ENCODE results near the gene RAMACL. TPM values are rescaled to one million over a fixed set of nuclear protein-coding genes. Genes with fewer than 3 reads are reported as not detected.
"Not testable (repeated sequence)": the region's sequence is repeated elsewhere in the genome, so short reads cannot be mapped to it uniquely, and the experiment has no call there.

RAMACL gene
- total RNA-seq, 2 donors from 2014 or later = 0.21 to 0.73 TPM

DNA sequence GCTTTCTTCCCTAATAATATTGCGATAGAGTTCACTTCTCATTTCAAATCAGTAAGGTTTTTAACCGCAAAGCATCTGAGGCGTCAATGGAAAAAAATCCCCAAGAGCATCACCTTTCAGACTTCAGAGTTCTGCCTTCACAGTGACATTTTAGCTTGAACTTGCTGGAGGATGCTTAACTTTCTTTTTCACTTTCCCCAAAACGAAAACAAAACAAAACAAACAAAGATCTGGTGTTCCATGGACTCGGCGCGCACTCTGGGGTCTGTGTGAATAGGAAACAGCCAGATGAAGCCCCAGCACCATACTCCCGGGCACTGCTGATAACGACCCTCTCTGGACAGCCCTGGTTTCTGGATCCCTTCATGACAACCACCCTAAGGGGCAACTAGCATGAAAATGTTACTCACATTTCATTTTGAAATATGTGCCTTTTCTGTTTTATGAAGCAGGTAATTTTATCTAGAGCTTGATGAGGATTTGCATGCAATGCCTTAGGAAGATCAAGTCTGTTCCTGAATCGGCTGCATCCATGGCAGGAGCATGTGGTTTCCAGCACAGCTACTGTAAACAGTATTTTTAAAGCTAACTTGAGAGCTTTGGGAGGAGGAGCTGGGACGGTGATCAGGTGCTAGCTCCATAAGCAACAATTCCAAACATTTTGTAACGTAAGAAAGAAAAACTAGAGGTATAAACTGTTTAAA, 44.5 kb downstream of the RAMACL start:
- DNase-seq (ENCODE audit: low spot score) (no peak), ATAC-seq (no peak)
- Mint-ChIP-seq H3K4me3 (peak overlapping the region; percentile 72), H3K9me3 (no peaks in the 10 kb centered on the region), H3K27ac (peak overlapping the region; percentile 20 to 59), H3K4me1 (ENCODE audit: low read depth in 2 of 2) (peaks cover 28 to 29% of the 10 kb centered on the region in 2 donors), H3K27me3 (peaks cover under 1 to 6% of the 10 kb centered on the region in 2 donors), H3K36me3 (no peaks in the 10 kb centered on the region)

DNA sequence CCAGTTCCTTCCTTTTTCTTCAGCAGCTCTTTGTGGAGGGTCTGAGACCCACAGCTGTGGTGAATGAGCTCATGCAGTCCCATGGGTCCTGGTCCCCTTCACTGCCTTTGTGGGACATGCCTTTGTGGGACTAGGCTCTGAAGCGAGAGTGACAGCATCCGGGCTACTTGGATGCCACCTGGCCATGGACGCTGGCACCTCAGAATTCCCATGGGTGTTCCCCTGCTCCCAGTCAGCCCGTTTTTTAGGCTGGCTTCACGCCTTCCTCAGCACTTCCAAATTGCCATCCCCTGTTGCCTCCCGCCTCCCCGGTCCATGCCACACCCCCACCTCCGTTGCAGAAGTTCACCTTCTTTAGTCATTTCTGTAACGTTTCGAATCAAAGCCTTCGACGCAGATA, 45.1 kb downstream of the RAMACL start:
- H3K4me3 Mint-ChIP-seq = peak overlapping the region; percentile 72
- no peak for ATAC-seq

DNA sequence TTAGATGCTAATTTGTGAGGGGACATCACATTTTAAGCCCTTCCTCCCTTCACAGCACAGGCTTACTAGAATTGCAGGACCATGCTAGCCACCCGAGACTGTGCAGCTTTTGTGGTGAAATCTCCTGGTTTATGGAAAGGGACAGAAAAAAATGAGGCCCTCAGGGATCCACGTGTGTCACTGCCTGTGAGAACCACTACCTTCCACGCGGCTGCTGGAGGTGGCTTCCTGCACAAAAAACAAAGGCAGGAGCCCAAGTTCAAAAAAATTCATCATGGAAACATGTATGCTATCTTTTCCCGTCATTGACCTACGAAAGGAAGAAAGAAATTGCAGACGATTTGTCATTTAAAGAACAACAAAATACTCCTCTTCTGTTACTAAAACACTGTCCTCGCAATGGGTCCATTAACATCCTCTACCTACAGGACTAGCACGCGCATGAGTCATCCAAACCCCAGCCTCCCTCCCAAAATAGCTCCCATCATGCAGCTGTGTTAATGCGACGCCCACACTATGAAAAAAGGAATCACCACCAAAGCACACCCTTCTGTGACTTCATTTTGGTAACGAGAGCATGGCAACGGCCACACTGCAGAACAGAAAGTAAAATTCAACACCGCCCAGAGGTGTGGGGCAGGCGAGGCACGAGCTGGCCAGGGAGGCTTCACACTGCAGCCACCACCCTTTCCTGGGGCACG, 45.7 kb downstream of the RAMACL start:
- peak; percentile 91 to 92 for ATAC-seq
- peak; percentile 65 for DNase-seq (ENCODE audit: low spot score)
- Mint-ChIP-seq H3K27ac (no peak overlapping the region), H3K4me3 (peak overlapping the region; percentile 72), H3K9me3 (no peaks in the 10 kb centered on the region), H3K36me3 (no peaks in the 10 kb centered on the region), H3K4me1 (ENCODE audit: low read depth in 2 of 2) (peaks cover 28 to 29% of the 10 kb centered on the region in 2 donors), H3K27me3 (peaks cover 0 to 4% of the 10 kb centered on the region in 2 donors)

More for the DNA sequence above, 45.1 kb downstream of the RAMACL start:
- H3K27ac Mint-ChIP-seq = peak overlapping the region; percentile 20 to 59
- H3K9me3 Mint-ChIP-seq = no peaks in the 10 kb centered on the region
- H3K27me3 Mint-ChIP-seq = peaks cover 0 to 6% of the 10 kb centered on the region in 2 donors
- DNase-seq (ENCODE audit: low spot score) = no peak
- no peaks in the 10 kb centered on the region for H3K36me3 Mint-ChIP-seq
- H3K4me1 Mint-ChIP-seq (ENCODE audit: low read depth in 2 of 2) = peaks cover 28 to 29% of the 10 kb centered on the region in 2 donors

DNA sequence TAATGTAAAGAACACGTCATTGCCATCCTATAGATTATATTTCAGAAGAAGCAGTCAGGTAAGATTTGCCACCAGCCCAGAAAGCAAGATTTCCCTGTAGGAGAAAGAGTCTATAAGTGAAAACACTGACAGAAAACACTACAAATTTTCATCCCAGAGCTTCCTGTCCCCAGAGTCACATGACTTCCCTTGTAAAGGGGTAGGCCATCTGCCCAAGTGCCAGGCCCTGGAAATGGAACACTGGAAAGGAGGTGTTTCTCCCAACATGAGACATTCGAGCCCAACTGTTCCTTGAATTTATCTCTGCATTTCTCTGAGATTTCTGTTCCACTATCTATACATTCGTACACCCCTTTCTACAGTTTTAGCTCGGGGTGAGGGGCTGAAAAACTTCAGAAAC, 46.9 kb downstream of the RAMACL start:
- Mint-ChIP-seq H3K4me3 (no peak overlapping the region), H3K4me1 (ENCODE audit: low read depth in 2 of 2) (peaks cover 28 to 29% of the 10 kb centered on the region in 2 donors), H3K36me3 (no peaks in the 10 kb centered on the region), H3K27me3 (no peaks in the 10 kb centered on the region), H3K9me3 (no peaks in the 10 kb centered on the region), H3K27ac (no peak overlapping the region)
- no peak for DNase-seq (ENCODE audit: low spot score)
- no peak for ATAC-seq

DNA sequence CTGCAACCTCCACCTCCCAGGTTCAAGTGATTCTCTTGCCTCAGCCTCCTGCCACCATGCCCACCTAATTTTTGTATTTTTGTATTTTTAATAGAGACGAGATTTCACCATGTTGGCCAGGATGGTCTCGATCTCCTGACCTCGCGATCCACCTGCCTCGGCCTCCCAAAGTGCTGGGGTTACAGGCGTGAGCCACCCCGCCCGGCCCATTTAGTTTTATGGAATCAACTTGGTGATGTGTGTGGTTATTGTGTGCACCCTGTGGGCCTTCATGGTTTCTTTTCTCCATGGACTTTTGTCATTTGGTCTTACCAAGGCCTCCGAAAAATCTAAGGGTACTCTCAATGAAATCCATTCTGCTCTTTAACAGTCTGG, 47.5 kb downstream of the RAMACL start:
- H3K4me3 Mint-ChIP-seq; H3K27me3 Mint-ChIP-seq; ATAC-seq; DNase-seq (ENCODE audit: low spot score); H3K27ac Mint-ChIP-seq; H3K9me3 Mint-ChIP-seq; H3K36me3 Mint-ChIP-seq: not testable (repeated sequence)
- peaks cover 28 to 29% of the 10 kb centered on the region in 2 donors for H3K4me1 Mint-ChIP-seq (ENCODE audit: low read depth in 2 of 2)

DNA sequence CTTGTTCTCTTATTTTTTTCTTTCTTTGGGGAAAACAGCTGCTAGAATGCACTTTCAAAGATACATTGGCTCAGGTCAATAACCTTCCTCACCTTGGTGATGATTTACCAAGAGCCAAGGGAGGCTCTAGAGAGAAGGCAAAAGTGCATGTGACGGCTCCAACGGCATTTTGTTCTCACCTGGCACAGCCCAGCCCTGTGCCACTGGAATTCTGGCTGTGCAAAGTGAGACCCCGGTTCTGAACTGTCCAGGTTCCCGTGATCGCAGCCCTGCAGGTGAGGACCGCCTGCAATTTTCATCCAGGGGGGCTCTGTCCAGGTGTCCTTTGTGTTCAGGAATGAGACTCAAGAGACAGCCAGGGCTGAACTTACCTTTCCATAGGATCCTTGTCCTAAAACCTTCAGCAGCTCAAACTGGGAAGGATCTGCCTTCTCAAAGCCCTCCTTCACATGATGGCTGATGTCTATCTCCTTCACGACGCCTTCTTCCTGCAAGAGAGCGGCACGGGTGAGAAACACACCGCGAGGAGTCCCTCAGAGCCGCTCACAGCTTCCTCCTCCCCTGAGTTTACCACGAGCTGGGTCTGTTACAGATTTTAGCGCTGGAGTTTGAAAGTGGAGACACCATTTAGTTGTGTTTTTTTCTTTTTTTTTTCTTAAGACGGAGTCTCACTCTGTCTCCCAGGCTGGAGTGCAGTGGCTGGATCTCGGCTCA, 48.0 kb downstream of the RAMACL start:
- Mint-ChIP-seq H3K4me1 (ENCODE audit: low read depth in 2 of 2) (peaks cover 28 to 29% of the 10 kb centered on the region in 2 donors), H3K4me3 (no peak overlapping the region), H3K9me3 (no peaks in the 10 kb centered on the region), H3K36me3 (no peaks in the 10 kb centered on the region), H3K27me3 (no peaks in the 10 kb centered on the region), H3K27ac (no peak overlapping the region)
- no peak for DNase-seq (ENCODE audit: low spot score)
- no peak for ATAC-seq

DNA sequence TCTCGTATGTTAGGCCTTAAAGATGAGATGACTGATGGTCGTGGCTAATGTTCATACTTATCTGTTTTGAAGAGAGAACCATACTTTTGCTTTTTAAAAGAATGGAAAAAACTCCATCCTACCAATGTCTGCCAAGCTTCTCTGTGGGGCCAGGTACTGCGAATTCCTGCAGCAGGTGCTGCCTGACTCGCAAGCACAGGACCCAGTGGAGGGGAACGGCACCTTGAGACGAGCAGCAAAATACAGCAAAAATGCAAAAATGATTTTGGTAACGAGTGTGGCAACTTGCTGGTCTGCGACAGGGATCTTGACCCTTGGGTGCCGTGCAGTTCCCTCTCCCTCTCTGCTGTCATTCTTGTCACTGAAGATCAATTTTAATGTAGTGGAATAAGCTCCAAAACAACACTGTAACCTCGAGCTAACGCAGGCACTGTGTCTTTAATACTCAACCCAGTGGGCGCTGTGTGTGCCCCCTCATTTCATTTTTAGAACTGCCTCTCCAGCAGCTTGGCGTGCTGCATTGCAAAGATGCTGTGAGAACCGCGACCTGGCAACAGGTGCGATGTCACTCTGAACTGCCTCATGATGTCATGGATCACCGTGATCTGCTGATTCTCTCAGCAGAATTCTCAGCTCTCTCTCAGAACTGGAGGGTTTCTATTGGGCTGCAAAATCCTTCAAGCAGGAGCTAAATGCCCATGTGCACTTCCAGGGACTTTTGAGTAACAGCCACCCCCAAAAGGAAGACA, 51.6 kb downstream of the RAMACL start:
- DNase-seq (ENCODE audit: low spot score) (no peak), ATAC-seq (no peak)
- Mint-ChIP-seq H3K4me1 (ENCODE audit: low read depth in 2 of 2) (peaks cover 5 to 8% of the 10 kb centered on the region in 2 donors), H3K9me3 (no peaks in the 10 kb centered on the region), H3K4me3 (no peak overlapping the region), H3K27ac (no peak overlapping the region), H3K27me3 (no peaks in the 10 kb centered on the region), H3K36me3 (no peaks in the 10 kb centered on the region)

DNA sequence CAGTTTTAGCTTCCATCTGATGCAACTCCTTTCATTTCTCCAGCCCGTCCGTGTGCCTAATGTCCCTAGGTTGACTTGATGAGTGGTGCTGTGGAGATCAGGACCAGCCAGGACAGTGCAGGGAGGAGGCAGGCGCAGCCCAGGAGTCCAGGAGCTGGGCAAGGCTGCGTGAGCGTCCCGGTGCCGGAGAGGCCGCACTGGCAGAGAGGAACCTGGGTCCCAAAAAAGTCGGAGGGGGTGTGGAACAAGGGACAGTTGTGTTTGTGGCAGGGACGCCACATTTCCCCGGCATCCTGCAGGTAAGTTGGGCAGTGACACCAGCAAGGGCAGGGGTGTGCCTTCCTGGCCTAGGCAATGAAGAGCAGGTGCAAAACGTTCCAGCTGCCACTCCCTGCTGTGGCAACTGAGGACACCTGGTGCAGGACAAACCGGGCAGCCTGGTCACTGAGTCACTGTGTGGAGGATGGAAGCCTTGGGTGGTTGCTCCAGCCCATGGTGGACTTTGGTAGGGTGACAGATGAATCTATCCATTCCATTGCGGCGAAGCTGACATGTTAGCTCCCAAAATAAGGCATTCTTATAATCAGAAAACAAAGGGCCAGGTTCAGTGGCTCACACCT, 53.2 kb downstream of the RAMACL start:
- H3K36me3 Mint-ChIP-seq = no peaks in the 10 kb centered on the region
- no peak overlapping the region for H3K27ac Mint-ChIP-seq
- H3K4me1 Mint-ChIP-seq (ENCODE audit: low read depth in 2 of 2) = no peaks in the 10 kb centered on the region
- H3K4me3 Mint-ChIP-seq = no peak overlapping the region
- no peaks in the 10 kb centered on the region for H3K9me3 Mint-ChIP-seq
- no peak for DNase-seq (ENCODE audit: low spot score)
- peak in 1 of 2 donors; percentile 40 for ATAC-seq
- H3K27me3 Mint-ChIP-seq = no peaks in the 10 kb centered on the region

Other genes starting within 250 kb of the RAMACL start
- gene SFT2D1, start 244.1 kb downstream of the RAMACL start, total RNA-seq = 10 to 100 TPM; 40.7 to 67.5 TPM
- gene MPC1, start 203.7 kb downstream of the RAMACL start, total RNA-seq = 10 to 100 TPM; 11.5 to 30.4 TPM
- gene RPS6KA2, start 40.6 kb upstream of the RAMACL start, total RNA-seq = 1 to 10 TPM; 2.8 to 3.8 TPM